Common myeloid progenitor, CD34-positive (primary cell): ENCODE measurements around the gene ARAF.

ENCODE experiments used
- CTCF ChIA-PET: fragments of 350-600 bp; sonication (Branson Sonifier 250); formaldehyde crosslinking; loops from one replicate; lab custom pipeline; 2021; ENCODE audit warnings: antibody characterized with exemption; lab: Charles Lee
- POLR2A ChIA-PET: fragments of 350-600 bp; sonication (Branson Sonifier 250); formaldehyde crosslinking; loops from one replicate; lab custom pipeline; 2021; ENCODE audit warnings: antibody characterized with exemption; lab: Charles Lee
- DNase-seq, 3 donors: peaks; one replicate each; pipeline versions ENCODE4 v3.0.0 to v3.0.0-alpha.2; 2013
- H3K27ac ChIP-seq, 2 experiments: 1 replicate in 1 of 2; 2 replicates in 1 of 2; pipeline ENCODE4 v1.7.0; 2013; ENCODE audit warnings: inconsistent platforms in 2 of 2, low read length in 2 of 2, mild to moderate bottlenecking in 2 of 2, low read depth in 1 of 2, moderate library complexity in 1 of 2; ENCODE audit not compliant: severe bottlenecking in 2 of 2, insufficient read depth in 1 of 2, poor library complexity in 1 of 2
- H3K27me3 ChIP-seq, 5 experiments: replicated peaks in 2 of 5; 1 replicate in 3 of 5; 2 replicates in 2 of 5; pipeline versions ENCODE4 v1.6.1 to v1.7.0; 2013; ENCODE audit warnings: low read length in 4 of 5, mild to moderate bottlenecking in 2 of 5, moderate library complexity in 2 of 5, inconsistent platforms in 1 of 5; ENCODE audit not compliant: insufficient read depth in 5 of 5, control insufficient read depth in 4 of 5
- H3K36me3 ChIP-seq, 4 experiments: 1 replicate in 2 of 4; 2 replicates in 2 of 4; pipeline versions ENCODE4 v1.6.1 to v1.7.0; 2013; ENCODE audit warnings: low read length in 3 of 4, control low read depth in 1 of 4, mild to moderate bottlenecking in 1 of 4; ENCODE audit not compliant: control insufficient read depth in 4 of 4, insufficient read depth in 4 of 4
- H3K4me1 ChIP-seq, 4 experiments: 1 replicate in 3 of 4; 2 replicates in 1 of 4; pipeline versions ENCODE4 v1.6.1 to v1.7.1; 2013; ENCODE audit warnings: low read length in 3 of 4, mild to moderate bottlenecking in 3 of 4, control low read depth in 1 of 4, inconsistent platforms in 1 of 4, moderate library complexity in 1 of 4; ENCODE audit not compliant: control insufficient read depth in 4 of 4, insufficient read depth in 4 of 4; ENCODE audit errors: control extremely low read depth in 1 of 4
- H3K4me3 ChIP-seq, 7 experiments: 1 replicate in 4 of 7; 2 replicates in 3 of 7; pipeline versions ENCODE4 v1.5.1 to v1.7.0; 2013; ENCODE audit warnings: mild to moderate bottlenecking in 7 of 7, low read length in 6 of 7, moderate library complexity in 6 of 7, inconsistent platforms in 2 of 7, low read depth in 2 of 7, control low read depth in 1 of 7; ENCODE audit not compliant: insufficient read depth in 4 of 7, control insufficient read depth in 1 of 7; ENCODE audit errors: extremely low read depth in 1 of 7
- H3K9me3 ChIP-seq, 5 experiments: 1 replicate in 4 of 5; 2 replicates in 1 of 5; pipeline versions ENCODE4 v1.6.1 to v1.7.1; 2013; ENCODE audit warnings: low read length in 4 of 5, mild to moderate bottlenecking in 2 of 5, inconsistent platforms in 1 of 5, low read depth in 1 of 5, moderate library complexity in 1 of 5; ENCODE audit not compliant: control insufficient read depth in 4 of 5, insufficient read depth in 2 of 5; ENCODE audit errors: control extremely low read depth in 1 of 5
- WGBS: methylation state at CpG from one replicate; pipeline ENCODE4 v1.1.5; 2013; ENCODE audit not compliant: insufficient coverage; 5-methylcytosine and 5-hydroxymethylcytosine counted together

The ARAF gene

GRCh38 chrX:47610511-47610910 is 49.5 kb downstream of the ARAF start:
- Histone ChIP-seq H3K4me1 (peaks cover 0 to 9% (median 5%) of the 10 kb centered on the region in 4 experiments), H3K27ac (no peak overlapping the region), H3K9me3 (peaks cover 0 to 5% (median 0%) of the 10 kb centered on the region in 5 experiments), H3K4me3 (no peak overlapping the region), H3K36me3 (no peaks in the 10 kb centered on the region), H3K27me3 (no peaks in the 10 kb centered on the region)
- DNase-seq, result no peak
- POLR2A ChIA-PET, result no interaction called here
- CTCF ChIA-PET, result no interaction called here
- WGBS, result 91% methylated on average over 4 of the region's 4 CpGs

- no peaks in the 10 kb centered on the region for H3K27me3 ChIP-seq
- H3K36me3 ChIP-seq, result no peaks in the 10 kb centered on the region
- no peak for DNase-seq
- WGBS, result 80% methylated on average over 2 of the region's 2 CpGs
- peaks cover 0 to 5% (median 0%) of the 10 kb centered on the region in 5 experiments for H3K9me3 ChIP-seq
- H3K4me3 ChIP-seq, result no peak overlapping the region
- ChIA-PET POLR2A (no interaction called here), CTCF (no interaction called here)
- H3K27ac ChIP-seq, result no peak overlapping the region
- H3K4me1 ChIP-seq, result peaks cover 0 to 9% (median 5%) of the 10 kb centered on the region in 4 experiments
Measured at GRCh38 chrX:47611489-47611888, 50.5 kb downstream of the ARAF start.

- ChIA-PET POLR2A (no interaction called here), CTCF (no interaction called here)
- 71% methylated on average over 2 of the region's 2 CpGs for WGBS
Measured at GRCh38 chrX:47611926-47612325, 50.9 kb downstream of the ARAF start.

GRCh38 chrX:47612418-47612817 is 51.4 kb downstream of the ARAF start:
- POLR2A ChIA-PET, result no interaction called here

More at GRCh38 chrX:47611926-47612325, 50.9 kb downstream of the ARAF start:
- Histone ChIP-seq H3K27ac (no peak overlapping the region), H3K4me1 (peaks cover 0 to 9% (median 5%) of the 10 kb centered on the region in 4 experiments), H3K9me3 (peaks cover 0 to 5% (median 0%) of the 10 kb centered on the region in 5 experiments), H3K36me3 (no peaks in the 10 kb centered on the region), H3K4me3 (no peak overlapping the region), H3K27me3 (peaks cover 0 to 3% (median 0%) of the 10 kb centered on the region in 5 experiments)
- no peak for DNase-seq

GRCh38 chrX:47613082-47613481 is 52.1 kb downstream of the ARAF start:
- POLR2A ChIA-PET, result no interaction called here
- H3K9me3 ChIP-seq, result peaks cover 0 to 5% (median 0%) of the 10 kb centered on the region in 5 experiments
- H3K4me3 ChIP-seq, result no peak overlapping the region
- H3K27me3 ChIP-seq, result peaks cover 0 to 4% (median 0%) of the 10 kb centered on the region in 5 experiments
- WGBS, result 92% methylated on average over 5 of the region's 8 CpGs
- CTCF ChIA-PET, result no interaction called here
- DNase-seq, result no peak
- no peak overlapping the region for H3K27ac ChIP-seq
- H3K4me1 ChIP-seq, result peaks cover 0 to 7% (median 3%) of the 10 kb centered on the region in 4 experiments
- H3K36me3 ChIP-seq, result no peaks in the 10 kb centered on the region

More at GRCh38 chrX:47612418-47612817, 51.4 kb downstream of the ARAF start:
- peaks cover 0 to 9% (median 5%) of the 10 kb centered on the region in 4 experiments for H3K4me1 ChIP-seq
- H3K36me3 ChIP-seq, result no peaks in the 10 kb centered on the region
- H3K27ac ChIP-seq, result no peak overlapping the region
- CTCF ChIA-PET, result no interaction called here
- peaks cover 0 to 5% (median 0%) of the 10 kb centered on the region in 5 experiments for H3K9me3 ChIP-seq
- H3K4me3 ChIP-seq, result no peak overlapping the region
- peaks cover 0 to 4% (median 0%) of the 10 kb centered on the region in 5 experiments for H3K27me3 ChIP-seq
- no peak for DNase-seq

GRCh38 chrX:47614618-47615017 is 53.6 kb downstream of the ARAF start:
- DNase-seq, result no peak
- Histone ChIP-seq H3K27me3 (peaks cover 0 to 11% (median 2%) of the 10 kb centered on the region in 5 experiments), H3K27ac (no peak overlapping the region), H3K4me3 (no peak overlapping the region), H3K9me3 (peaks cover 0 to under 1% (median 0%) of the 10 kb centered on the region in 5 experiments), H3K36me3 (no peaks in the 10 kb centered on the region), H3K4me1 (peaks cover 0 to 3% (median 0%) of the 10 kb centered on the region in 4 experiments)
- ChIA-PET CTCF (no interaction called here), POLR2A (no interaction called here)
- 89% methylated on average over 4 of the region's 5 CpGs for WGBS

GRCh38 chrX:47618923-47619485 is 58.0 kb downstream of the ARAF start:
- H3K9me3 ChIP-seq, result peaks cover 0 to 3% (median 0%) of the 10 kb centered on the region in 5 experiments
- H3K36me3 ChIP-seq, result no peaks in the 10 kb centered on the region
- peak overlapping the region in 1 of 7 experiments; percentile 46 for H3K4me3 ChIP-seq
- peaks cover 0 to 12% (median 5%) of the 10 kb centered on the region in 4 experiments for H3K4me1 ChIP-seq
- no peak for DNase-seq
- ChIA-PET POLR2A (no interaction called here), CTCF (no interaction called here)
- no peak overlapping the region for H3K27ac ChIP-seq
- WGBS, result 60% methylated on average over 19 of the region's 32 CpGs
- H3K27me3 ChIP-seq, result peaks cover 0 to 11% (median 2%) of the 10 kb centered on the region in 5 experiments
